SU-DHL-6 (cell line): ENCODE data around the gene TMEM82.

Experiments
- H2AFZ ChIP-seq: fragments of 200-600 bp; sonication (generic); 2 replicates; pipeline ENCODE4 v1.6.1; 2014; ENCODE audit warnings: low read depth, mild to moderate bottlenecking, moderate library complexity, mixed read lengths, antibody characterized with exemption, low read length; ENCODE audit not compliant: severe bottlenecking
- H3F3A ChIP-seq: fragments of 200-600 bp; shearing (Covaris generic); 2 replicates; pipeline ENCODE4 v1.6.0; 2016; ENCODE audit warnings: antibody characterized with exemption, mild to moderate bottlenecking; ENCODE audit not compliant: insufficient read depth
- H3K27ac ChIP-seq: fragments of 200-600 bp; sonication (generic); 2 replicates; pipeline ENCODE4 v1.5.1; 2016; ENCODE audit warnings: low read depth, mild to moderate bottlenecking, low read length, moderate library complexity, mixed read lengths
- H3K27me3 ChIP-seq: fragments of 200-600 bp; sonication (generic), shearing (Covaris generic); 2 replicates; pipeline ENCODE4 v1.6.0; 2014; ENCODE audit warnings: mild to moderate bottlenecking, low read length
- H3K36me3 ChIP-seq: fragments of 200-600 bp; sonication (generic); 2 replicates; pipeline ENCODE4 v1.6.1; 2014; ENCODE audit warnings: mild to moderate bottlenecking, low read length, mixed read lengths
- H3K4me2 ChIP-seq: fragments of 300-600, 200-600 bp; shearing (Covaris generic), sonication (generic); 2 replicates; pipeline ENCODE4 v1.6.0; 2014; ENCODE audit warnings: low read length, low read depth, mild to moderate bottlenecking; ENCODE audit not compliant: poor library complexity, severe bottlenecking
- H3K4me3 ChIP-seq: fragments of 200-600 bp; sonication (generic); 2 replicates; pipeline ENCODE4 v1.5.1; 2014; ENCODE audit warnings: antibody characterized with exemption, low read length, mild to moderate bottlenecking, mixed read lengths; ENCODE audit not compliant: insufficient read depth, poor library complexity, severe bottlenecking
- H3K79me2 ChIP-seq: fragments of 200-600 bp; sonication (generic); 2 replicates; pipeline ENCODE4 v1.6.1; 2014; ENCODE audit warnings: mild to moderate bottlenecking, low read length, moderate library complexity; ENCODE audit not compliant: insufficient read depth
- H3K9ac ChIP-seq: fragments of 200-600 bp; sonication (generic); 2 replicates; pipeline ENCODE4 v1.7.0; 2014; ENCODE audit warnings: mild to moderate bottlenecking, low read length
- H3K9me2 ChIP-seq: fragments of 200-600 bp; sonication (generic); replicated peaks from 2 replicates; pipeline ENCODE4 v1.6.1; 2014; ENCODE audit warnings: low read length; ENCODE audit not compliant: insufficient read depth
- H3K9me3 ChIP-seq: fragments of 200-600 bp; sonication (generic); 2 replicates; pipeline ENCODE4 v1.6.1; 2014; ENCODE audit warnings: low read length, mixed read lengths; ENCODE audit not compliant: insufficient read depth
- H4K20me1 ChIP-seq: fragments of 200-600 bp; sonication (generic); 2 replicates; pipeline ENCODE4 v1.6.1; 2014; ENCODE audit warnings: low read depth, mild to moderate bottlenecking, antibody characterized with exemption, low read length, moderate library complexity, mixed read lengths
- CTCF ChIP-seq: fragments of 200-600 bp; sonication (generic); IDR thresholded peaks from one replicate; pipeline ENCODE4 v1.5.1; 2017; ENCODE audit warnings: antibody characterized with exemption, mild to moderate bottlenecking, low read length, moderate library complexity; ENCODE audit not compliant: insufficient read depth, poor library complexity, severe bottlenecking
- EZH2phosphoT487 ChIP-seq: fragments of 200-600 bp; sonication (generic), shearing (Covaris generic); conservative IDR thresholded peaks from 2 replicates; pipeline ENCODE4 v1.6.1; 2018; ENCODE audit warnings: mild to moderate bottlenecking, antibody characterized with exemption, low read length, moderate library complexity, mixed read lengths

The TMEM82 gene

GRCh38 chr1:15714406-15715136 is 27.7 kb upstream of the TMEM82 start:
- Histone ChIP-seq H2AFZ (no peak overlapping the region), H4K20me1 (no peaks in the 10 kb centered on the region), H3K9me2 (no peaks in the 10 kb centered on the region), H3K4me3 (no peak overlapping the region), H3K79me2 (0 out of 2 replicates have a peak, but pooled peaks cover 2% of the 10 kb centered on the region), H3K27ac (no peak overlapping the region), H3F3A (no peaks in the 10 kb centered on the region), H3K27me3 (no peaks in the 10 kb centered on the region), H3K9ac (no peak overlapping the region), H3K4me2 (no peak overlapping the region), H3K9me3 (no peaks in the 10 kb centered on the region), H3K36me3 (no peaks in the 10 kb centered on the region)
- no peak for TF ChIP-seq EZH2phosphoT487
- no peak for TF ChIP-seq CTCF

- Histone ChIP-seq H3K27me3 (no peaks in the 10 kb centered on the region), H3K4me2 (no peak overlapping the region), H3K9me3 (no peaks in the 10 kb centered on the region), H3K9ac (no peak overlapping the region), H3F3A (no peaks in the 10 kb centered on the region), H3K9me2 (no peaks in the 10 kb centered on the region), H4K20me1 (no peaks in the 10 kb centered on the region), H3K36me3 (no peaks in the 10 kb centered on the region), H3K27ac (no peak overlapping the region), H3K4me3 (no peak overlapping the region), H2AFZ (no peak overlapping the region), H3K79me2 (no peaks in the 10 kb centered on the region)
- TF ChIP-seq CTCF: no peak
- no peak for TF ChIP-seq EZH2phosphoT487
Measured at GRCh38 chr1:15717418-15718125, 24.7 kb upstream of the TMEM82 start.

- no peaks in the 10 kb centered on the region for H3K36me3 ChIP-seq
- no peaks in the 10 kb centered on the region for H4K20me1 ChIP-seq
Measured at GRCh38 chr1:15718199-15718601, 24.1 kb upstream of the TMEM82 start.

More at GRCh38 chr1:15718199-15718601, 24.1 kb upstream of the TMEM82 start:
- Histone ChIP-seq H3K27ac (no peak overlapping the region), H3K9me2 (no peaks in the 10 kb centered on the region), H3F3A (no peaks in the 10 kb centered on the region), H3K9me3 (no peaks in the 10 kb centered on the region), H3K4me3 (no peak overlapping the region), H3K4me2 (no peak overlapping the region), H3K79me2 (no peaks in the 10 kb centered on the region), H2AFZ (no peak overlapping the region), H3K27me3 (no peaks in the 10 kb centered on the region), H3K9ac (no peak overlapping the region)
- TF ChIP-seq CTCF (no peak), EZH2phosphoT487 (no peak)
